WTC11 (cell line): ENCODE results near the gene EPHB3.

Experiments
- CTCF ChIP-seq: fragments of 200-600 bp; IDR thresholded peaks from 2 replicates; pipeline ENCODE4 v1.8.0; 2022; ENCODE audit warnings: antibody characterized with exemption
- IRF2 ChIP-seq: sonication (generic); formaldehyde crosslinking; IDR thresholded peaks from 2 replicates; pipeline ENCODE4 v1.8.0; 2022; ENCODE audit warnings: low read depth, missing genetic modification reagents, borderline replicate concordance
- RELA ChIP-seq: sonication (generic); formaldehyde crosslinking; IDR thresholded peaks from 2 replicates; pipeline ENCODE4 v1.8.1; 2022; ENCODE audit warnings: missing genetic modification reagents, mild to moderate bottlenecking, borderline replicate concordance
- ZNF232 ChIP-seq: sonication (generic); formaldehyde crosslinking; IDR thresholded peaks from 2 replicates; pipeline ENCODE4 v1.8.0; 2022; ENCODE audit warnings: mild to moderate bottlenecking, missing genetic modification reagents
- ZNF423 ChIP-seq: fragments of 250-450 bp; sonication (Bioruptor Pico); IDR thresholded peaks from 2 replicates; pipeline ENCODE4 v2.1.2; 2022; ENCODE audit warnings: mild to moderate bottlenecking, moderate library complexity

DNA sequence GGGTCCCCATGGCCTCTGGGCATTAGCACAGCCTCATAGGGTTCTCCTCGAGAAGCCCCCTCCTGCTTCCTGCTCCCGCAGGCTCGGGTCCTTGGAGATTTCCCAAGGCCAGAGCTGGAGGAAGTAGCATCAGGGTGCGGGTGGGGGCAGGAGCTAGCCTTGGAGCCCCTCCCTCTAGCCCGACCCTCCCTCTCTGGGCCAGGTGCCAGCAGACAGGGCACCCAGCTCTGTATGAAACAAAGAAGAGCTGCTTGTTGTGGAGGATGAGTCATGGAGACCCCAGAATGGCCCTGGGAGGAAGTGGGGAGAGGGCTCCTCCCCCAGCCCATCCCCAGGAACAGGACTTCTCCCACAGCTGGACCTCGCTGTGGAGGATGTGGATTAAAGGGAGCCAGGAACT lies 29.2 kb downstream of the EPHB3 start:
- TF ChIP-seq CTCF (no peak), IRF2 (CRISPR knock-in tag) (no peak), ZNF423 (CRISPR knock-in tag) (no peak), RELA (CRISPR knock-in tag) (no peak), ZNF232 (CRISPR knock-in tag) (no peak)
